Tibial nerve (tissue), 4 donors: ENCODE results near the gene UBE2D2. TPM values are rescaled to one million over a fixed set of nuclear protein-coding genes. Genes with fewer than 3 reads are reported as not detected.
"Not testable (repeated sequence)": the region's sequence is repeated elsewhere in the genome, so short reads cannot be mapped to it uniquely, and the experiment has no call there.

ENCODE experiments used
- DNase-seq, 2 donors: peaks; one replicate each; pipeline ENCODE4 v3.0.0-alpha.2; 2019; ENCODE audit warnings: low spot score in 2 of 2
- H3K27ac ChIP-seq, 4 donors: fragments of 200-600 bp; sonication (generic) in 3 of 4; one replicate each; pipeline ENCODE4 v1.5.1; 2017 to 2019; ENCODE audit warnings: mild to moderate bottlenecking in 1 of 4
- H3K27me3 ChIP-seq, 2 donors: fragments of 200-600 bp; sonication (generic) in 1 of 2; one replicate each; pipeline versions ENCODE4 v1.5.1 to v1.6.0; 2017 to 2019
- H3K36me3 ChIP-seq, 3 donors: fragments of 200-600 bp; sonication (generic); one replicate each; pipeline ENCODE4 v1.5.1; 2018 to 2019
- H3K4me1 ChIP-seq, 4 donors: fragments of 200-600 bp; sonication (generic) in 3 of 4; one replicate each; pipeline ENCODE4 v1.5.1; 2017 to 2019
- H3K4me3 ChIP-seq, 4 donors: fragments of 200-600 bp; sonication (generic) in 3 of 4; one replicate each; pipeline ENCODE4 v1.5.1; 2017 to 2019; ENCODE audit warnings: mild to moderate bottlenecking in 1 of 4, moderate library complexity in 1 of 4
- H3K9me3 ChIP-seq, 4 donors: fragments of 200-600 bp; sonication (generic) in 3 of 4; one replicate each; pipeline ENCODE4 v1.5.1; 2017 to 2019
- CTCF ChIP-seq, 5 experiments: fragments of 200-600 bp in 3 of 5; fragments of 450-650 bp in 2 of 5; sonication (generic) in 3 of 5; IDR thresholded peaks; one replicate each; pipeline ENCODE4 v1.5.1; 2016 to 2019; ENCODE audit warnings: antibody characterized with exemption in 5 of 5, mild to moderate bottlenecking in 3 of 5, moderate library complexity in 2 of 5
- EP300 ChIP-seq, 2 donors: sonication (generic); formaldehyde crosslinking; IDR thresholded peaks; one replicate each; pipeline ENCODE4 v1.6.1; 2017; ENCODE audit warnings: antibody characterized with exemption in 2 of 2, mild to moderate bottlenecking in 1 of 2
- POLR2A ChIP-seq, 2 donors: fragments of 450-650 bp; IDR thresholded peaks; one replicate each; pipeline ENCODE4 v1.6.1; 2017; ENCODE audit warnings: antibody characterized with exemption in 2 of 2, mild to moderate bottlenecking in 2 of 2, moderate library complexity in 2 of 2
- WGBS, 2 donors: methylation state at CpG; one replicate each; pipeline ENCODE4 v1.1.5; 2018; 5-methylcytosine and 5-hydroxymethylcytosine counted together
- total RNA-seq, 4 donors: library from RNA; depleted of rRNA; stranded (reverse); fragments of >200 nt; gene quantifications; one replicate each; pipeline ENCODE4 v1.1.0, GENCODE V29; 2016

The UBE2D2 gene
- total RNA-seq, 4 donors from 2014 or later: 85.9 to 118 (median 99.7) TPM

DNA sequence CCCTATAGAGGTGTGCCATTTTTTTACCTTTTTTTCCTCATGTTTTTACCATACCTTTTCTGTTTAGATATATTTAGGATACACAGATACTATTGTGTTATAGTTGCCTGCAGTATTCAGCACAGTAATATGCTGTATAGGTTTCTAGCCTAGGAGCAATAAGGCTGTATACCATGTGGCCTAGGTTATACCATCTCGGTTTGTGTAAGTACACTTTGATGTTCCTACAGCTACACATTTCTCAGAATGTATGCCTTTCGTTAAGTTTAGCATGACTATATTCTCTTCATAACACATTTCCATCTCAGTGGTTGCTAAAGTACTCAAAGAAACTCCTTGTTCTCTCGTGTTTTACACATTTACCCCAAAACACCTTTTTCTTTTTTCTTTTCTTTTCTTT is 23.0 kb downstream of the UBE2D2 start:
- TF ChIP-seq POLR2A (IDR thresholded peaks at IDR 0.05) (no peak), CTCF (IDR thresholded peaks at IDR 0.05) (no peak), EP300 (IDR thresholded peaks at IDR 0.05) (no peak)
- peaks cover 0 to 24% (median 4%) of the 10 kb centered on the region in 3 donors for H3K36me3 ChIP-seq
- H3K27ac ChIP-seq: no peak overlapping the region
- H3K4me3 ChIP-seq: no peak overlapping the region
- no peak for DNase-seq
- H3K9me3 ChIP-seq: no peaks in the 10 kb centered on the region
- no peaks in the 10 kb centered on the region for H3K27me3 ChIP-seq
- peaks cover 0 to 28% (median 3%) of the 10 kb centered on the region in 4 donors for H3K4me1 ChIP-seq
- WGBS, 2 donors: 71 to 72% methylated on average over 3 of the region's 3 CpGs

GRCh38 chr5:139588116-139588515 is 27.0 kb downstream of the UBE2D2 start:
- H3K36me3 ChIP-seq: peaks cover 0 to 18% (median 4%) of the 10 kb centered on the region in 3 donors
- H3K9me3 ChIP-seq, H3K27me3 ChIP-seq, H3K4me3 ChIP-seq, H3K27ac ChIP-seq, DNase-seq: not testable (repeated sequence)
- WGBS, 2 donors: 92 to 97% methylated on average over 5 of the region's 5 CpGs
- peaks cover 0 to 29% (median 7%) of the 10 kb centered on the region in 4 donors for H3K4me1 ChIP-seq

- H3K27me3 ChIP-seq: no peaks in the 10 kb centered on the region
- peaks cover 0 to 22% (median 7%) of the 10 kb centered on the region in 4 donors for H3K4me1 ChIP-seq
- no peaks in the 10 kb centered on the region for H3K9me3 ChIP-seq
- no peak for DNase-seq
- H3K27ac ChIP-seq: no peak overlapping the region
- peaks cover 0 to 18% (median 4%) of the 10 kb centered on the region in 3 donors for H3K36me3 ChIP-seq
- no peak for TF ChIP-seq EP300 (IDR thresholded peaks at IDR 0.05)
- TF ChIP-seq CTCF (IDR thresholded peaks at IDR 0.05): no peak
- no peak for TF ChIP-seq POLR2A (IDR thresholded peaks at IDR 0.05)
- 89% methylated on average over 6 of the region's 6 CpGs for WGBS, 2 donors
- H3K4me3 ChIP-seq: no peak overlapping the region
Measured at GRCh38 chr5:139588962-139589361, 27.8 kb downstream of the UBE2D2 start.

DNA sequence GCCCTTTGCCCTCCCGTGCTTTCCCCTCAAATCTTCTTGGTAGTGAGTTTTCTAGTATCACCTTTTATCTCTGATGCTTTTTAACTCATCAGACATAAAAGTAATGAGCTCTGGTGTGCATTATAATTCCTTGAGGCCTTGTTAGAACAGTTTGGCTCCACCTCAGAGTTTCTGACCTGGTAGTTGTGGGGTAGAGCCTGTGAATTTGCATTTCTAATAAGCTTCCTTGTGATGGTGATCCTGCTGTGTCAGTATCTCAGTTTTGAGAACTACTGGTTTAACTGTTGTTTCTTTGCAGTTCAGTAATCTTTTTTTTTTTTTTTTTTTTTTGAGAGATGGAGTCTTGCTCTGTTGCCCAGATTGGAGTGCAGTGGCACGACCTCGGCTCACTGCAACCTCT is 31.1 kb downstream of the UBE2D2 start:
- no peaks in the 10 kb centered on the region for H3K9me3 ChIP-seq
- peaks cover 0 to 23% (median 7%) of the 10 kb centered on the region in 4 donors for H3K4me1 ChIP-seq
- H3K27ac ChIP-seq: no peak overlapping the region
- DNase-seq: no peak
- WGBS, 2 donors: 94 to 95% methylated on average over 3 of the region's 3 CpGs
- no peak overlapping the region for H3K4me3 ChIP-seq
- peaks cover 0 to 9% (median 4%) of the 10 kb centered on the region in 3 donors for H3K36me3 ChIP-seq
- TF ChIP-seq EP300 (IDR thresholded peaks at IDR 0.05) (no peak), CTCF (IDR thresholded peaks at IDR 0.05) (no peak), POLR2A (IDR thresholded peaks at IDR 0.05) (no peak)
- H3K27me3 ChIP-seq: no peaks in the 10 kb centered on the region

GRCh38 chr5:139593076-139593475 is 31.9 kb downstream of the UBE2D2 start:
- not testable (repeated sequence) for H3K9me3 ChIP-seq, DNase-seq, H3K27me3 ChIP-seq, H3K36me3 ChIP-seq, H3K4me3 ChIP-seq, H3K27ac ChIP-seq
- 82 to 90% methylated on average over 8 of the region's 8 CpGs for WGBS, 2 donors
- peaks cover 0 to 23% (median 7%) of the 10 kb centered on the region in 4 donors for H3K4me1 ChIP-seq

DNA sequence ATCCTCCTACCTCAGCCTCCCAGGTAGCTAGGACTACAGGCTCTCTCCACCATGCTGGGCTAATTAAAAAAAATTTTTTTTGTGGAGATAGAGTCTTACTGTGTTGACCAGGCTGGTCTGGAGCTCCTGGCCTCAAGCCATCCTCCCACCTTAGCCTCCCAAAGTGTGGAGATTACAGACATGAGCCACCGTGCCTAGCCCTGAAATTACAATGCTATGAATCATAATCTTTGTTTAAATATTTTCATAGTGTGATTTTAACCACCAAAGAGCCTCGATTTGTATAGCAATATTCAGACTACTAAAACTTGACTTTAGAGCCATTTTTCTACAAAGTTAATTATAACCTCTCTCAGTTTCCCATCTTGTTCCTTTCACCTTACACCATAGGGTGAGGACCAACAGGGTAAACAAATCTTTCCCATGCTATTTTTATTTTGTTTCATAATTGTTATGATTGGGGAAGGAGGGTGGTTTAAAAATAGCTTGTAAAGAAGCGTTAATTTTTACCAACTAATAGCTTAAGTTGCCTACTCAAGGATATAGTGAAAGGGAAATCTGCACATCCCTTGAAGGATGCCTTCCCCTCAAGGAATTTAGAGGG is 32.7 kb downstream of the UBE2D2 start:
- DNase-seq: no peak
- no peak overlapping the region for H3K27ac ChIP-seq
- 28 to 38% methylated on average over 3 of the region's 3 CpGs for WGBS, 2 donors

More for the DNA sequence above, 32.7 kb downstream of the UBE2D2 start:
- Histone ChIP-seq H3K4me1 (peaks cover 0 to 23% (median 6%) of the 10 kb centered on the region in 4 donors), H3K4me3 (no peak overlapping the region), H3K27me3 (no peaks in the 10 kb centered on the region), H3K9me3 (peaks cover 0 to 4% (median 0%) of the 10 kb centered on the region in 4 donors), H3K36me3 (peaks cover 0 to 4% (median 2%) of the 10 kb centered on the region in 3 donors)
- TF ChIP-seq CTCF (IDR thresholded peaks at IDR 0.05) (no peak), EP300 (IDR thresholded peaks at IDR 0.05) (no peak), POLR2A (IDR thresholded peaks at IDR 0.05) (no peak)
